ENCODE data around the gene RRBP1. TPM values are rescaled to one million over a fixed set of nuclear protein-coding genes. Genes with fewer than 3 reads are reported as not detected.

The RRBP1 gene
- total and polyA plus RNA-seq, 2 of the 4 experiments (the other 2 are of a cell fraction) = 90.2 to 136 TPM

- no peak overlapping the region for H3K23ac ChIP-seq (ENCODE audit: low read depth, low read length)
- no peak for ATAC-seq (ENCODE audit: low read depth)
- no peaks in the 10 kb centered on the region for H3K9me1 ChIP-seq (ENCODE audit: insufficient read depth, low read length)
- no peak overlapping the region for H3K14ac ChIP-seq (replicated peaks; ENCODE audit: low read depth, low read length)
- 40% methylated on average over 1 of the region's 4 CpGs; no CpG with 5 or more reads in 1 of the 2 experiments for WGBS, 2 experiments (ENCODE audit: extremely low coverage in 2 of 2, insufficient read length in 1 of 2)
- no peak overlapping the region for H3K4ac ChIP-seq (ENCODE audit: low read depth, low read length)
- H3K27me3 ChIP-seq (ENCODE audit: control insufficient read depth, insufficient read depth, low read length) = peaks cover 5% of the 10 kb centered on the region
- no peaks in the 10 kb centered on the region for H3K9me3 ChIP-seq (ENCODE audit: control insufficient read depth, insufficient read depth, low read length)
- no peak for DNase-seq
- in situ Hi-C loops (cut with MboI; ENCODE audit: low sequenced_read_pairs) = no loop called here
- H2BK15ac ChIP-seq (ENCODE audit: low read depth, low read length) = no peak overlapping the region
- H3K18ac ChIP-seq (ENCODE audit: low read depth, low read length) = no peak overlapping the region
- POLR2A ChIA-PET (ENCODE audit: unreplicated experiment) = no interaction called here
- H3K9ac ChIP-seq (ENCODE audit: low read depth, low read length) = no peak overlapping the region
- no peak overlapping the region for H4K5ac ChIP-seq (ENCODE audit: low read depth, low read length)
- no peaks in the 10 kb centered on the region for H3K4me1 ChIP-seq (ENCODE audit: control insufficient read depth, insufficient read depth, low read length)
- no peak overlapping the region for H3K56ac ChIP-seq (ENCODE audit: extremely low read depth, insufficient read depth, low read length)
- CTCF ChIA-PET = no interaction called here
- H3K4me2 ChIP-seq (ENCODE audit: low read depth, low read length) = no peak overlapping the region
- H4K8ac ChIP-seq (ENCODE audit: low read depth in 2 of 2, low read length in 2 of 2) = no peak overlapping the region
- no peaks in the 10 kb centered on the region for H4K20me1 ChIP-seq (ENCODE audit: insufficient read depth, low read length)
- dilution Hi-C loops (cut with HindIII; ENCODE audit: low sequenced_read_pairs, unreplicated experiment) = no loop called here
- BruUV-seq (replicated peaks) = no TSS peak
- no peak overlapping the region for H2BK20ac ChIP-seq (ENCODE audit: low read depth, low read length)
- no peaks in the 10 kb centered on the region for H3K79me1 ChIP-seq (ENCODE audit: low read depth in 1 of 2, low read length in 2 of 2)
- H3K36me3 ChIP-seq (ENCODE audit: control insufficient read depth, insufficient read depth, low read length) = no peaks in the 10 kb centered on the region
- no peak overlapping the region for H2BK120ac ChIP-seq (ENCODE audit: low read depth, low read length)
- H2BK5ac ChIP-seq (ENCODE audit: low read depth, low read length, poor library complexity, severe bottlenecking) = no peak overlapping the region
- H2AK5ac ChIP-seq (ENCODE audit: low read depth, low read length) = no peak overlapping the region
- H3K27ac ChIP-seq (ENCODE audit: insufficient read depth, low read length) = no peak overlapping the region
- no peak overlapping the region for H2AK9ac ChIP-seq (replicated peaks; ENCODE audit: low read depth, low read length, poor library complexity)
- H4K91ac ChIP-seq (ENCODE audit: insufficient read depth, low read depth, low read length) = no peak overlapping the region
- H2AFZ ChIP-seq (replicated peaks; ENCODE audit: low read length, poor library complexity) = no peak overlapping the region
- intact Hi-C loops (cut with micrococcal nuclease) = no loop called here
- H3K4me3 ChIP-seq (ENCODE audit: insufficient read depth, low read depth, low read length) = no peak overlapping the region
- no peak for TF ChIP-seq USF2 (IDR thresholded peaks at IDR 0.05; ENCODE audit: low read depth, low read length)
- no peak for TF ChIP-seq RFX5 (IDR thresholded peaks at IDR 0.05; ENCODE audit: low read depth, low read length)
- TF ChIP-seq ELK1 (IDR thresholded peaks at IDR 0.05; ENCODE audit: borderline replicate concordance, low read depth, low read length) = no peak
- TF ChIP-seq POLR2A (IDR thresholded peaks at IDR 0.05; ENCODE audit: low read depth, low read length) = no peak
Measured at GRCh38 chr20:17701826-17702225, 19.8 kb upstream of the RRBP1 start.
